Keratinocyte (primary cell): ENCODE measurements around the gene POLR3F. TPM values are rescaled to one million over a fixed set of nuclear protein-coding genes. Genes with fewer than 3 reads are reported as not detected.

Experiments
- DNase-seq: peaks from one replicate; pipeline ENCODE4 v3.0.0-alpha.2; 2011; ENCODE audit warnings: low read depth, missing footprints, low spot score
- FAIRE-seq: peaks from 2 replicates; lab custom pipeline; 2011; peaks lifted over from hg19 to GRCh38; lab: Jason Lieb, UNC
- H2AFZ ChIP-seq: 2 replicates; pipeline ENCODE4 v1.6.0; 2012; ENCODE audit warnings: low read length, control low read depth, inconsistent platforms; ENCODE audit not compliant: control insufficient read depth
- H3K27ac ChIP-seq: 2 replicates; pipeline ENCODE4 v1.5.1; 2011; ENCODE audit warnings: low read length; ENCODE audit not compliant: control insufficient read depth, insufficient read depth
- H3K27me3 ChIP-seq: 3 replicates; pipeline ENCODE4 v1.6.0; 2011; ENCODE audit warnings: low read length; ENCODE audit not compliant: control insufficient read depth, insufficient read depth; ENCODE audit errors: extremely low read depth
- H3K36me3 ChIP-seq, 2 experiments: 2 replicates in 1 of 2; 3 replicates in 1 of 2; pipeline ENCODE4 v1.5.1; 2011; ENCODE audit warnings: low read length in 2 of 2, mild to moderate bottlenecking in 1 of 2; ENCODE audit not compliant: control insufficient read depth in 2 of 2, insufficient read depth in 2 of 2; ENCODE audit errors: extremely low read depth in 1 of 2
- H3K4me1 ChIP-seq: 3 replicates; pipeline ENCODE4 v1.5.1; 2011; ENCODE audit warnings: low read length; ENCODE audit not compliant: control insufficient read depth, insufficient read depth; ENCODE audit errors: extremely low read depth
- H3K4me2 ChIP-seq: 3 replicates; pipeline ENCODE4 v1.6.0; 2011; ENCODE audit warnings: low read depth, low read length; ENCODE audit not compliant: control insufficient read depth, insufficient read depth; ENCODE audit errors: extremely low read depth
- H3K4me3 ChIP-seq, 3 experiments: fragments of 200-600 bp in 1 of 3; sonication (generic) in 1 of 3; 2 replicates in 2 of 3; 3 replicates in 1 of 3; pipeline ENCODE4 v1.5.1; 2011 to 2016; ENCODE audit warnings: low read length in 3 of 3, mild to moderate bottlenecking in 3 of 3, control low read depth in 2 of 3, inconsistent platforms in 1 of 3, low read depth in 1 of 3, mixed read lengths in 1 of 3, mixed run types in 1 of 3, moderate library complexity in 1 of 3; ENCODE audit not compliant: control insufficient read depth in 2 of 3, insufficient read depth in 2 of 3; ENCODE audit errors: extremely low read depth in 1 of 3
- H3K79me2 ChIP-seq: 2 replicates; pipeline ENCODE4 v1.6.0; 2012; ENCODE audit warnings: low read length; ENCODE audit not compliant: control insufficient read depth, insufficient read depth
- H3K9ac ChIP-seq: 3 replicates; pipeline ENCODE4 v1.6.0; 2011; ENCODE audit warnings: low read length; ENCODE audit not compliant: control insufficient read depth, insufficient read depth; ENCODE audit errors: extremely low read depth
- H3K9me1 ChIP-seq: 3 replicates; pipeline ENCODE4 v1.6.0; 2011; ENCODE audit warnings: low read length; ENCODE audit not compliant: control insufficient read depth, insufficient read depth; ENCODE audit errors: extremely low read depth
- H3K9me3 ChIP-seq: 2 replicates; pipeline ENCODE4 v1.5.1; 2012; ENCODE audit warnings: low read depth, low read length; ENCODE audit not compliant: control insufficient read depth
- H4K20me1 ChIP-seq: 3 replicates; pipeline ENCODE4 v1.6.0; 2011; ENCODE audit warnings: low read length; ENCODE audit not compliant: control insufficient read depth, insufficient read depth; ENCODE audit errors: extremely low read depth
- EZH2 ChIP-seq: IDR thresholded peaks from one replicate; pipeline ENCODE4 v1.6.1; 2012; ENCODE audit warnings: inconsistent platforms, mild to moderate bottlenecking, low read length, moderate library complexity
- dilution Hi-C: fragments of 300-500 bp; cut with MboI; formaldehyde crosslinking; loops from one replicate; pipeline ENCODE4 v1.7.0; 2020; ENCODE audit warnings: low sequenced_read_pairs; ENCODE audit not compliant: extremely low pct_ligation_motif_present
- polyA plus RNA-seq, 5 experiments: library from polyadenylated mRNA; depleted of rRNA in 3 of 5; stranded (reverse) in 3 of 5; stranded (forward) in 1 of 5; unstranded in 1 of 5; fragments of >200 nt; gene quantifications; 1 replicate in 1 of 5; 2 replicates in 3 of 5; 3 replicates in 1 of 5; pipeline versions ENCODE4 v1.2.1 to v1.2.3, GENCODE V29; 2011 to 2012; ENCODE audit warnings: missing spikeins in 2 of 5, low read depth in 1 of 5, low replicate concordance in 1 of 5
- TF ChIP-seq, protein P1 (sequence below), 3 experiments: IDR thresholded peaks in 1 of 3; conservative IDR thresholded peaks in 1 of 3; optimal IDR thresholded peaks in 1 of 3; 2 replicates in 2 of 3; 3 replicates in 1 of 3; pipeline versions ENCODE3 to v1.5.1; 2011; ENCODE audit warnings: low read length in 3 of 3, mild to moderate bottlenecking in 3 of 3, moderate library complexity in 2 of 3, control low read depth in 1 of 3, inconsistent platforms in 1 of 3; ENCODE audit not compliant: insufficient read depth in 2 of 3; ENCODE audit errors: extremely low read depth in 1 of 3

Gene POLR3F
- polyA plus RNA-seq, 1 donor (not counting 4 experiments of a cell fraction or from before 2014, with no cell fraction given) = 12.2 TPM

DNA sequence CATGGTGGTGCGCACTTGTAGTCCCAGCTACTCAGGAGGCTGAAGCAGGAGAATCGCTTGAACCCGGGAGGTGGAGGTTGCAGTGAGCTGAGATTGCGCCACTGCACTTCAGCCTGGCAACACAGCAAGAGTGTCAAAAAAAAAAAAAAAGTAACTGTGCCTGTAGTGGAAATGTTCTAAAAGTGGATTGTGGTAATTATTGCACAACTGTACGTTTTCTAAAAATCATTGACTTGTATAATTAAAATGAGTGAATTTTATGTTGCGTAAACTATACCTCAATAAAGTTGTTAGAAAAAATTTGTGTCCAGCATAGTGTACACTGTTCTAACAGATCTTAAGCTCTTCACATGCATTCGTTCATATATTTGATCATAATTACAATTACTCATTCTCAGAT, 46.0 kb downstream of the POLR3F start:
- TF ChIP-seq, protein P1, sequence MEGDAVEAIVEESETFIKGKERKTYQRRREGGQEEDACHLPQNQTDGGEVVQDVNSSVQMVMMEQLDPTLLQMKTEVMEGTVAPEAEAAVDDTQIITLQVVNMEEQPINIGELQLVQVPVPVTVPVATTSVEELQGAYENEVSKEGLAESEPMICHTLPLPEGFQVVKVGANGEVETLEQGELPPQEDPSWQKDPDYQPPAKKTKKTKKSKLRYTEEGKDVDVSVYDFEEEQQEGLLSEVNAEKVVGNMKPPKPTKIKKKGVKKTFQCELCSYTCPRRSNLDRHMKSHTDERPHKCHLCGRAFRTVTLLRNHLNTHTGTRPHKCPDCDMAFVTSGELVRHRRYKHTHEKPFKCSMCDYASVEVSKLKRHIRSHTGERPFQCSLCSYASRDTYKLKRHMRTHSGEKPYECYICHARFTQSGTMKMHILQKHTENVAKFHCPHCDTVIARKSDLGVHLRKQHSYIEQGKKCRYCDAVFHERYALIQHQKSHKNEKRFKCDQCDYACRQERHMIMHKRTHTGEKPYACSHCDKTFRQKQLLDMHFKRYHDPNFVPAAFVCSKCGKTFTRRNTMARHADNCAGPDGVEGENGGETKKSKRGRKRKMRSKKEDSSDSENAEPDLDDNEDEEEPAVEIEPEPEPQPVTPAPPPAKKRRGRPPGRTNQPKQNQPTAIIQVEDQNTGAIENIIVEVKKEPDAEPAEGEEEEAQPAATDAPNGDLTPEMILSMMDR (optimal IDR thresholded peaks at IDR 0.05 in 1 of 3, IDR thresholded peaks at IDR 0.05 in 1 of 3, conservative IDR thresholded peaks at IDR 0.05 in 1 of 3; ENCODE audit: extremely low read depth in 1 of 3, insufficient read depth in 2 of 3, low read length in 3 of 3) = no peak
- TF ChIP-seq EZH2 = no peak
- DNase-seq (no peak), FAIRE-seq (no peak)
- H3K9me3 ChIP-seq = no peaks in the 10 kb centered on the region
- peaks cover 13 to 28% of the 10 kb centered on the region in 2 experiments for H3K36me3 ChIP-seq
- no peak overlapping the region for H3K4me2 ChIP-seq
- H3K9me1 ChIP-seq = no peaks in the 10 kb centered on the region
- no peak overlapping the region for H3K4me3 ChIP-seq
- H3K9ac ChIP-seq = no peak overlapping the region
- H3K79me2 ChIP-seq = peaks cover 37% of the 10 kb centered on the region
- H3K27me3 ChIP-seq = no peaks in the 10 kb centered on the region
- H4K20me1 ChIP-seq = no peaks in the 10 kb centered on the region
- H3K4me1 ChIP-seq = peaks cover 3% of the 10 kb centered on the region
- no peak overlapping the region for H3K27ac ChIP-seq
- H2AFZ ChIP-seq = no peak overlapping the region
- dilution Hi-C loops = no loop called here

DNA sequence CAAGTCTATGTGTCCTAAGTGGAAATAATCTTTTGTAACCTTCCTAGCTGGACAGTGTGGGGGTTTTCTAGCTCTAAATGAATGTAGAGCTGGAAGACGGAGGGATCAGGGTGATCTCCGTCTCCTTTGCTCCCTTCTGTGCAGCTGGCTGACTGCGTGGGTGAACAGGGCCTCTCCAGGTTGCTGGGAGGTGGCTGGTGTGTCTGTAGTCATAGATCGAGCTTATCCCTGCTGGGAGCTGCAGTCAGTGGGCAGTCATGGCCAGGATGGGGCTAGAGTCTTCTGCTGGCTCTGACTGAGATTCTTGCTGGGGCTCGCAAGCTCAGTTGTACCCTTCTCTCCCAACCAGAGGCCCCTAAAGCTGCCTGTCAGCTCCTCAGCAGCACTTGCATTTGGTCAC, 46.9 kb downstream of the POLR3F start:
- FAIRE-seq = no peak
- dilution Hi-C loops = no loop called here
- Histone ChIP-seq H3K36me3 (peaks cover 13 to 28% of the 10 kb centered on the region in 2 experiments), H4K20me1 (no peaks in the 10 kb centered on the region), H3K79me2 (peaks cover 32% of the 10 kb centered on the region), H3K4me2 (no peak overlapping the region), H3K9me3 (no peaks in the 10 kb centered on the region), H3K27me3 (no peaks in the 10 kb centered on the region), H3K27ac (no peak overlapping the region), H3K4me1 (peaks cover 3% of the 10 kb centered on the region), H2AFZ (no peak overlapping the region), H3K9ac (no peak overlapping the region), H3K9me1 (no peaks in the 10 kb centered on the region), H3K4me3 (no peak overlapping the region)
- no peak for TF ChIP-seq EZH2
- TF ChIP-seq, protein P1 (optimal IDR thresholded peaks at IDR 0.05 in 1 of 3, IDR thresholded peaks at IDR 0.05 in 1 of 3, conservative IDR thresholded peaks at IDR 0.05 in 1 of 3; ENCODE audit: extremely low read depth in 1 of 3, insufficient read depth in 2 of 3, low read length in 3 of 3) = no peak
- no peak for DNase-seq
